ENCODE results near the gene MYADML2.
"Not testable (repeated sequence)": the region's sequence is repeated elsewhere in the genome, so short reads cannot be mapped to it uniquely, and the experiment has no call there.

Gene MYADML2, protein sequence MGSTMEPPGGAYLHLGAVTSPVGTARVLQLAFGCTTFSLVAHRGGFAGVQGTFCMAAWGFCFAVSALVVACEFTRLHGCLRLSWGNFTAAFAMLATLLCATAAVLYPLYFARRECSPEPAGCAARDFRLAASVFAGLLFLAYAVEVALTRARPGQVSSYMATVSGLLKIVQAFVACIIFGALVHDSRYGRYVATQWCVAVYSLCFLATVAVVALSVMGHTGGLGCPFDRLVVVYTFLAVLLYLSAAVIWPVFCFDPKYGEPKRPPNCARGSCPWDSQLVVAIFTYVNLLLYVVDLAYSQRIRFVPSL

DNA sequence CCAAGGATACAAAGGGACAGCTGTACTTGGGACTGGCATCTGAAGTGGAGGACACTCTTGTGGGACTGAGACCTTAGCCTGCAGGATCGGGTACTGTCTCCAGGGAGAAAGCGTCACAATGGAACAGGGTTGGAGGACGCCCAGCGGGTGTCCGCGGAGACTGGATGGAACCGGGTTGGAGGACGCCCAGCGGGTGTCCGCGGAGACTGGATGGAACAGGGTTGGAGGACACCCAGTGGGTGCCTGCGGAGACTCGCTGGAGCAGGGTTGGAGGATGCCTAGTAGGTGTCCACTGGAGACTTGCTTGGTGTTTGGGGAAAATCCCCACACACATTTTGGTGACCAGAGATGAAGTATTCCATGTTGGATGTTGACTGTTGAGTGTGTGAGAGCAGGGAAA is at the start of gene MYADML2:
Gene MYADML2 (minus strand): TSS at position 45 of the 400 bp plus-strand sequence. CDS start 5,492 bp downstream, outside the sequence.
- DNase-seq = no peak

DNA sequence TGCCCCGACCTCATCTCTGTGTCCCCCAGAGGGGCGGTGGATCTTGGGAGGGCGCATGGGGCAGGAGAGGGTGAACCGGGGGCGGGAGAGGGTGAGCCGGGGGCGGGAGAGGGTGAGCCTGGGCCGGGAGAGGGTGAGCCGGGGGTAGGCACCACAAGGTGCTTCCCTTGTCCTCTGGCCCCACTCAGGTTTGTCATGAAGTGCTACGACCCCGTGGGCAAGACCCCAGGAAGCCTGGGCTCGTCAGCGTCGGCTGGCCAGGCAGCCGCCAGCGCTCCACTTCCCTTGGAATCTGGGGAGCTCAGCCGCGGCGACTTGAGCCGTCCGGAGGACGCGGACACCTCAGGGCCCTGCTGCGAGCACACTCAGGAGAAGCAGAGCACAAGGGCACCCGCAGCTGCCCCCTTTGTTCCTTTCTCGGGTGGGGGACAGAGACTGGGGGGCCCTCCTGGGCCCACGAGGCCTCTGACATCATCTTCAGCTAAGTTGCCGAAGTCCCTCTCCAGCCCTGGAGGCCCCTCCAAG is 49.3 kb upstream of the MYADML2 start:
- DNase-seq = no peak

DNA sequence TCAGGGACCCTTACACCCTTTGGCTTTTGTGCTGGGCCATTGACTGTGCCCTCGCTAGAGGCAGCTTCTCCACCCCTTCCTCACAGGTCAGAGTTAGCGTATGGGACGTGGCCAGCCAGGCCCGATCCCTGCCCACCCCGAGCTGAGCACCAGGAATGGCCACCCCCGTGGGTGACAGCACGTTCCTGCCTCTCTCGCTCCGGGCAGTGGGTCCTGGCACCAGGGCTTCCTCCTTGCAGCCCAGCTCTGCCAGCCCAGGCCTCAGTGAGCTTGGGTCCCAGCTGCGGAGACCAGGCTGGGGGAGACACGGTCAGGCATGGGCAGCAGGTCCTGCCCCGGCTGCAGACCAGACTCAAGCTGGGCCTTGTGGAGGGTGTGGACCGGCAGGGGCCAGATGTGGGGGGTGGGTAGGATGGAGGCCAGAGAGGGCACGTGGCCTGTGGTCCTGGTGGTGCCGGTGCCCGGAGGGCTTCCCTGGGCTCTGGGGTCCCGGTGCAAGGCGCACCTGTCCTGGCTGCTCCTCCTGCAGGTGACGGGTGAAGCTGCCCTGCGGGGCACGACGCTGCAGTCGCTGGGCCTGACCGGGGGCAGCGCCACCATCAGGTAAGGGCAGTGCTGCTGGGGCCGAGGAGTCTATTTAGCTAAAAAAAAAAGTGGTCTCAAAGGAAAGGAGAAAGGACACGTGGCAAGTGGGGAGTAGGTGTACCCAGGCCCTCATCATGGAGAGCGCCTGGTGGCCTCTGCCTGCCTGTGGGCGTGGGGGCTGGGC is 48.6 kb upstream of the MYADML2 start:
- no peak for DNase-seq

DNA sequence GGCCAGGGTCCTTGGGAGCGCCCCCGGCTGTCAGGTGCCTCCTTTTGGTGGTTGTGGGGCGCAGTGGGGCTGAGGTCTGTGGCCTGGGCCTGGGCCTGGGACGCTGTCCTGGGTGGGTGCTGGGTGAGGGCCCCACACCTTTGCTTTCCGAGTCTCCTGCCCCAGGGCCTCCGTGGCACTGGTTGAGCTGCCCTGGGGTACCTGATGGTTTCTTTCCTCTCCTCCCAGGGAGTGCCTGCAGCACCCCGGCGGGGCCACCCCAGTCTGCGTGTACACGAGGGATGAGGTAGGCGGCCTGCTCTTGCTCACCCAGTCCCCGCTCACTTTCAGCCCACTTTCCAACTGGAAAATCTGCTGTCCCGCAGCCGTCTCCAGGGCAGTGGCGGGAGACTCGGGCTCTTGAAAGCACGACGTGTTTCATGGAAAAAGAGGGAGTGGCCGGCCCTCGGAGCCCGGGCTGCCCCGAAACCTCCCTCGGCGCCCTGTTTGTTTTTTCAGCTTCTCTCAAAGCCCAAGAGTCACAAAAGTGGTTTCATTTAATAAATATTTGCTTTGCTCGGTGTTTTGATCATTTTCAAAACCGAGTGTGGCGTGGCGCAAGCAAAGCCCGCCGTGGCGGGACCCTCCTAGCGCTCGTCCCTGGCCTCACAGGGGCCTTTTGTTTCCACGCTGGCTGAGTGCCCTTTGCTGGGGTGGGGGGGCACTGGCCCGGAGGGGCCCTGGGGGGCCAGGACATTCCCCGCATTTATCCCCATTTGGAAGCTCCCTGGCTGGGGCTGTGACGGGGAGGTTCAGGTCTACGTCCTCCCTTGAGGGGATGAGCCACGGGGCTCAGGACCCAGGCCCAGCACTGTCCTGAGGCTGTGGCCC is 47.8 kb upstream of the MYADML2 start:
- no peak for DNase-seq

DNA sequence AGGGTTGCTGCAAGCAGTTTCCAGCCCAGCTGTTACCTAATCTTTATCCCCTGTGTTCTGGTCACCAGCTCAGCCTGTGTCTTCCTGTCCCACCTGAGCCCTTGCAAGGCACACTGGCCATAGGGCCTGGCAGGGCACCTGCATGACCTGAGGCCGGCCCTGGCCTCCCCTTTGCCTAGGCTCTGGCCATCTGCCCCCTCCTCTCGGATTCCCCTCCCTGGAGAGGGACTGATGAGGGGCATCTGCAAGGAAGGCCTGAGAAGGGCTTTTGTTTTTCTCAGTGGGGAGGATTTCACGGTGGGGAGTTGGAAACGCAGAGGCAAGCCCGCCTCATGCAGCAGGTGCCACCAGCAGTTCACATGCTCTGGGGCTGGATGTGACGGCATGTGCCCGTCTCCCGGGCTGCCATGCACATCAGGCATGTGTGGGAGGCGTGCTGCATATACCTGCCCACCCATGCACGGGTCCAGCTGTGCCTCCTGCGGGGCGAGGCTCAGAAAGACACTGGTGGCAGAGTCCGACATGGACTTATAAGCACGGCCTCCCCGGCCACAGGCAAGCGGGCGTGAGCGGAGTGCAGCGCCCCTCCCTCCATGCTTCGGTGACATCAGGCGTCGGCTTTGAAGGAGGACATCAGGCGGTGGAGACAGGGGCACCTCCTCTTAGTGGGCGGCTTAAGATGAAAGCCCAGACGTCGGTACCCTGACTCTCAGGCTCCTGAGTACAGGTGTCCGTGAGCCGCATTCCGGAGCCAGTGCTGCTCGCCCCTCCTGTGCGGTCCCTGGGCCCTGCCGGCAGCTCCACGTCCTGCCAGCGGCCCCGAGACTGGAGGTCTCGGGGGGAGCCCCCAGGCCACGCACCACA is 46.9 kb upstream of the MYADML2 start:
- DNase-seq = no peak

DNA sequence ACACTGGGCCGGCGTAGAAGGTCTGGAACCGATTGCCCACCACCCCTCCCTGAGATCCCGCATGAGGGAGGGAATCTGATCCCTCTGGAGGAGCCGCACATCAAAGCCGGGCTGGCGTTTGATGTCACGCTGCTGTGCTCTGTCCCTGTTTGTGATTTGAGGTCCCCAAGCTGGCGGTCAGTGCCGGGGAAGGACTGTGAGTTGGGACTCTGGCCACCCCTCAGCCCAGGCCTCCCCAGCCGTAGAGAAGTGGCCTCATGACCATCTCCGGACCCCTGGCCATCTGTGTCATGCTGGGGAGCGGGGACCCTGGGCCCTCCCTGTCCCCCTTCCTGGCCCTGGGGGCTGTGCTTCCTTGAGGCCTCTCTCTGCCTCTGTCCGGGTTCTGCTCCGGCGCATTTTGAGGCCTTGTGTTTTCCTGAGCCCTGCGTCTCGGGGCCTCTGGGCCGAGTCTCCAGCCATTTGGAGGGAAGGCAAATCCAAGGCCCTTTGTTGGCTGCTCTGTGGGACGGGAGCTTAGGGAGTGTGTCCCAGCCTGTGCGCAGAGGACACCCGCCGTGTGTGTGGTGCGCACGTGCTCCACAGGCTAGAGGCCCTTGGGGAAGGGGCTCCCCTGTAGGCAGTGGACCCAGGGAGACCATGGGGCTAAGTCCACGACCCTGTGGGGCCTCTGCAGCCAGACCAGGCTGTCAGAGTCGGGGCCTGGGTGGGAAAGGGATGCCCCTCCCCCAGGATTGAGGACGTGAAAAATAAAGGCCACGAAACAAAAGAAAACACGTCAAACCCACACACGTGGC is 45.5 kb upstream of the MYADML2 start:
- no peak for DNase-seq

DNA sequence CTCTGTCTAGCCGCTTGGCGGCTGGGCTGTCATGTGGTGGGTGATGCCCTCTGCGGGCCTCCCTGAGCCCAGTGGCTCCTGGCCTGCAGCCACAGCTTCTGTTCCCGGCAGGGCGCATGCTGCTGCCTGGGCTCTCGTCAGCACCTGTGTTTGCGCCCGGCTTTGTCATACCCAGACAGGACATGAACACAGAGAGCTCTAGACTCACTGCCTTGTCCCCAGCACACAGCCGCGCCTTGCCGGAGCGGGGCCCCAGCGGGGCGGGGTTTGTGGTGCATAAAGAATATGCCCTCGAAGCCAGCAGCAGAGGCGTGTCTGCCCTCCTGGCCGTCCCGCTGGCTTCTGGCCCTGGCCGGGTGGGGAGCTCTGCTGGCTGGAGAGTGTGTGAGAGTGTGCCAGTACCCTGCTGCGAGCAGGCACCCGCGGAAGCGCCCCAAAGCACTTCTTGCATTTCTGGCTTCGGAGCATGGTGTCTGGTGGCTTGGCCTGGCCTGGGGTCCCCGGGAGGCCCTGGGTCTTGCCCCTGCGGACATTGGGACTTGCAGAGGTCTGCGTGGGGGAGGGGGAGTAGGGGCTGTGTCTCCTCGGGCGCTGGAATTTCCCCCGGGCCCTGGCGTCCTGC is 44.8 kb upstream of the MYADML2 start:
- no peak for DNase-seq

DNA sequence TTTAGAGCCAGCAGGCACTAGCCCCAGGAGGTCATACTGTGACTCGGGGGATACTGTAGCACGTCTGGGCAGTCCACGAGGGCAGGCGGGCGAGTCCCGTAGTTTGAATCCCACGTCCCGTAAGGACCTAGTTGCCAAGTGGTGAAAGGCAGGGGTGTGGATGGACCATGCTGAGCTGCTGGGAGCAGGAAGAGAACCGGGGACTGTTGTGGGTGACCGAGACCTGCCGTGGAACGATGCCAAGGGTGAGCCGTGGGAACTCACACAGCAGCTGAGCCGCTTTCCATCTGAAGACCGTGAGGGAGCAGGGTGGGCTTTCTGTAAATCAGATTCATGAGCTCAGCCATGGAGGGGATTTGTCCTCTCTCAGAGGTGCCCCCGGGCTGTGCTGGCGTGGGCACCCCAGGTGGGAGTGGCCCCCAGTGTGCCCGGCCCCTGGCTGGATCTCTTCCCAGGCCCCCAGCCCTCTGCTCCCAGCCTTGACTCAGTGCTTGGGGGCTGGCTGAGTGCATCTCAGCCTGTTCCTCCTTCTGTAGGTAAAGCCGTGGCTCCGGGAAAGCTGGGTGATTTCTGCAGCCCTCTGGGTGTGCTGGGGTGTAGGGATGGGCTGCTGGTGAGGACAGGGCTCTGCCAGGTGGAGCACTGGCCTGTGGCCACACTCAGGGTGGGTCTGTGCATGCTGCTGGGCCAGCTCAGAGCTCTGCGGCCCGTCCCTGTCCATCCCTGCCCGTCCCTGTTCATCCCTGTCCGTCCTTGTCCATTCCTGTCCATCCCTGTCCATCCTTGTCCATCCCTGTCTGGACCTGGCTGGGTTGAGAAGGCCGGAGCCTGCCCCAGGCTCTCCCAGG is 44.0 kb upstream of the MYADML2 start:
- no peak for DNase-seq

DNA sequence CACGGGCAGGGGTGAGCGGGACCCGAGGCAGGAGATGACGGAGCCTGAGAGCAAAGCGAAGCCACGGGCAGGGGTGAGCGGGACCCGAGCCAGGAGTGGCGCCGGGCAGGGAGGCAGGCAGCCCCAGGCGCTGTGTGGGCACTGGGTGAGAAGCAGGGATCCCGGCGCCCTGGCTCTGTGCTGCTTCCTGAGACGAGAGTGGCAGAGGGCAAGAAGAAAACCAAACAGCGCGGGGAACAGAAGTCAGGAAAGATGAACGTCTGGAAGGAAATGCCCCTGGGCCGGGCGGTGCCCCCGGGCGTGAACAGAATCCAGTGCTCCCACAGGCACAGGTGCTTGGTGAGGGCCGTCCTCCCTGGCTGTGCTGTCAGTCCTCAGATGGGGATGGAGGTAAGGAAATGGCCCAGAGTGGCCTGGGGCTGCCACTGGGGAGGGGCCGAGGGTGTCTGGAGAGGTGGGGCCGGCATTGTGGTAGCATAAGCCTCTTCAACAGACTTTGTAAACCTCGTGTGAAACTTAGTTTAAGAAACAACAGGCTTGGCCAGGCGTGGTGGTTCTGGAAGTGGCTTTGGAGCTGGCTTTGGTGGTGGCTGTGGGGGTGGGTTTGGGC is 40.2 kb upstream of the MYADML2 start:
- no peak for DNase-seq

DNA sequence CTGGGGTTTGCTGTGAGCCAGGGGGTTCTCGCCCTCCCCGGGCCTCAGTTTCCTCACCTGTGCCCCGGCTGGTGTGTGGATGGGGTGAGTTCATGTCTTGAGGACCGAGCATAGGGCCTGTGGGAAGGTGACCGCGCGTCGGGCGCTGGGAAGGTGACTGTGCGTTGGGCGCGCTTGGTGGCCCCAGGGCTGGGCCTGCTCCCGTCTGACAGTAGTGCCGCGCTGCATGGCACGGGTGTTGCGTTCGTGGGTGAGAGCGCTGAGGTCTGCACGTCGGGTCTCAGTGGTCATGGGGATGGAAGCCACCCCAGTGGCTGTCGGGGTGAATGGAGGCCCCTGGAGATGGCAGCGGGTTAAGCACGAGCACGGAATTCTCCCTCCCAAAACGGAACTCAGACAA is 39.6 kb upstream of the MYADML2 start:
- DNase-seq = no peak

DNA sequence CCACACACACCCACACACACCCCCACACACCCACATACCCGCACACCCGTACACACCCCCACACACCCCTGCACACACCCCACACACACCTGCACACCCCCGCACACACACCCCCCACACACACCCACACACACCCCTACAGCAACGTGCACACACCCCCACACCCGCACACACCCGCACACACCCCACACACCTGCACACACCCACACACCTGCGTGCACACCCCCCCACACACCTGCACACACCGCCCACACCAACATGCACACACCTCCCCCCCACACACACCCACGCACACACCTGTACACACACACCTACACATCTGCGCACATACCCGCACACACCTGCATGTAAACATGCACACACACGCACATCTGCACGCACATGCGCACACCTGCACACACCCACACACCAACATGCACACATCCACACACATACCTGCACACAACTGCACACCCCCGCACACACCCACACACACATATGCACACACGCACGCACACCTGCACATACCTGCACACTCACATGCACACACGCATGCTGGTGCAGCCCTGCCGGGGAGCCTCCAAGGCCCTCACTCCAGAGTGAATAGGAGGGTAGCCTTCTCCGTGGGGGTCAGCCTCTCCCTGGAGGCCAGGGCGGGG is 37.9 kb upstream of the MYADML2 start:
- no peak for DNase-seq

DNA sequence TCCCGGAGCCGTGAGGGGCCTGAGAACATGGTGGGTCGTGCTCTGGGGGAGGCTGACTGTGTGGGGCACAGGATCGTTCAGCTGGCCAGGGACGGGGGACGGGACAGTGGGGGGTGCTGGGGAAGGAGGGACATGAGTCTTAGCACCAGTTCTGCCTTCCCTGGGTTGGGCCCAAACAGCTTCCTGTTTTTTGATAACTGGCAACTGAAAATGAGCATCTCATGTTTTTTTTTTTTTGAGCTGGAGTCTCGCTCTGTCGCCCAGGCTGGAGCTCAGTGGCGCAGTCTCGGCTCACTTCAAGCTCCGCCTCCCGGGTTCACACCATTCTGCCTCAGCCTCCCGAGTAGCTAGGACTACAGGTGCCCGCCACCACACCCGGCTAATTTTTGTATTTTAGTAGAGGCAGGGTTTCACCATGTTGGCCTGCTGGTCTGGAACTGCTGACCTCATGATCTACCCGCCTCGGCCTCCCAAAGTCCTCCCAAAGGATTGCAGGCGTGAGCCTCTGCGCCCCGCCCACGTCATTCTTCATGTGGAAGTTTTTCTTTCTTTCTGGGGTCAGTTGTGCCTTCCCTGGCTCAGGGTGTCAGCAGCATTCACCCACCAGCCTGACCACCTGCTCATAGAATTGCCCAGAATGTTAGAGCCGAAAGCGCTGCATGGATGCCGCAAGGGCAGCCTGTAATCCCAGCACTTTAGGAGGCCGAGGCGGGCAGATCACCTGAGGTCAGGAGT is 36.8 kb upstream of the MYADML2 start:
- DNase-seq = no peak

DNA sequence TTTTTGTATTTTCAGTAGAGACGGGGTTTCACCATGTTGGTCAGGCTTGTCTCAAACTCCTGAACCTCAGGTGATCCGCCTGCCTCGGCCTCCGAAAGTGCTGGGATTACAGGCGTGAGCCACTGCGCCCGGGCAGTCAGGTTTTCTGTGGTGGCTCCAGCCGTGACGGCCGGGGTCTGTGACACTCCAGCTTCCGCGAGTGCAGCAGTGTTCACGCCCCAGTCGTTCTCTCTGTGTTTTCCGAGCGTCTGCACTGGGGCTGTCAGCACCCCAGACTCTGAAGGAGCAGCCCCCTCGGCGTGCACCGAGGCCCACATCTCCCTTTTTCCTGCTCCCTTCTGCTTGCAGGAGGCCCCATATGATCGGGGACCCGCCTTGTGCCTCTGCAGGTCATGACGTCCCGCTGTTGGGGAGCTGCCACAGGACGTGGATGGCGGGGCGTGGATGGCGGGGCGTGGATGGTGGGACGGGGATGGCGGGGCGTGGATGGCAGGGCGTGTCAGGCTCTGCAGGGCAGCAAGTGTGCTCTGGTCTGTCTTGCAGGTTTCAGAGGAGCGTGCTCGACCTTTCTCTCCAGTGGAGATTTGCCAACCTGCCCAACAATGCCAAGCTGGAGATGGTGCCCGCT is 36.1 kb upstream of the MYADML2 start:
- DNase-seq = no peak

DNA sequence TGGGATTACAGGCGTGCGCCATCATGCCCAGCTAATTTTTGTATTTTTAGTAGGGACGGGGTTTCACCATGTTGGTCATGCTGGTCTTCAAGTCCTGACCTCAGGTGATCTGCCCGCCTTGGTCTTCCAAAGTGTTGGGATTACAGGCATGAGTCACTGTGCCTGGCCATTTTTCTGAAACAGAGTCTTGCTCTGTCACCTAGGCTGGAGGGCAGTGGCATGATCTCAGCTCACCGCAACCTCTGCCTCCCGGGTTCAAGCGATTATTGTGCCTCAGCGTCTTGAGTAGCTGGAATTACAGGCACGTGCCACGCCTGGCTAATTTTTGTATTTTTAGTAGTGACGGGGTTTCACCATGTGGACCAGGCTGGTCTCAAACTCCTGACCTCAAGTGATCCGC is 34.5 kb upstream of the MYADML2 start:
- DNase-seq = not testable (repeated sequence)

DNA sequence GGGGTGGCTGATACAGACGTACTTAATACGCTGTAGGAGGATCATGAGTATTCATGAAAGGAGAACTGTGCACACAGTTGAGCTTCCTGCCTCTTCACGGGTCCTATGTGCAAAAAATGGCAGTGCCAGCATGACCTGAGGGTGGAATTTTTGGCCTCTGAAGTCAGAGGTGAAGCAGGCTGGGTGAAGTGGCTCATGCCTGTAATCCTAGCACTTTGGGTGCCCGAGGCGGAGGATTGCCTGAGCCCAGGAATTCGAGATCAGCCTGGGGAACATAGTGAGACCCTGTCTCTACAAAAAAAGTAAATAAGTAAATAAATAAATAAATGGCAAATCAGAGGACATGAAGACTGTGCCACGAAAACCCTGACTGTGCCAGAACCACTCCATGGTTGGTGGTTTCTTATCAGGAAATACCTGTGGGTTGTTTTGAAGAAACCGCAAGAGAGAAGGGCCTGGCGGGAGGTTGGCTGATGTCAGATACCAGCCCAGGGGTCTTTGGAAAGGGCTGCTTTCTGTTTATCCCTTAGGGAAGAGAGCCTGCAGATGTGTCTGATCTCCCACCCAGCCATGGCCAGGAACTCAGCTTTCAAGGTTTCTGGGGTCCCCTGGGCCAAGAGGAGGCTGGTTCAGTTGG is 33.8 kb upstream of the MYADML2 start:
- DNase-seq = peak; percentile 63

DNA sequence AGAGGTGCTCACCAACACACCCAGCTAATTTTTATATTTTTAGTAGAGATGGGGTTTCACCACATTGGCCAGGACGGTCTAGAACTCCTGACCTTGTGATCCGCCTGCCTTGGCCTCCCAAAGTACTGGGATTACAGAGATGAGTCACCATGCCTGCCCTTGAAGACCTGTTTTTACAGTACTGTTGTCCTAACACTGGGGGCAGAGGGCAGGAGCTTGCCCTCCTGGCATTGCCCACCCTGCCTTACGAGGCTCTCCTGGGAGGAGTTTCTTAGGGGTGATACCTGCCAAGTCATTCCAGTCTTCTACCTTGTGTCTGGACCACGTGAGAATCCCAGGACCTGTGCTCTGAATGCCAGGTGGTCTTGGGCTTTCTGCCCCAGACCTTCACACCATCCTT is 33.1 kb upstream of the MYADML2 start:
- DNase-seq = no peak
